SW480 (cell line): ENCODE measurements around the gene SAMD14.

Experiments
- DNase-seq: peaks from one replicate; pipeline ENCODE4 v3.0.0-alpha.2; 2016; ENCODE audit warnings: low spot score

Gene SAMD14

DNA sequence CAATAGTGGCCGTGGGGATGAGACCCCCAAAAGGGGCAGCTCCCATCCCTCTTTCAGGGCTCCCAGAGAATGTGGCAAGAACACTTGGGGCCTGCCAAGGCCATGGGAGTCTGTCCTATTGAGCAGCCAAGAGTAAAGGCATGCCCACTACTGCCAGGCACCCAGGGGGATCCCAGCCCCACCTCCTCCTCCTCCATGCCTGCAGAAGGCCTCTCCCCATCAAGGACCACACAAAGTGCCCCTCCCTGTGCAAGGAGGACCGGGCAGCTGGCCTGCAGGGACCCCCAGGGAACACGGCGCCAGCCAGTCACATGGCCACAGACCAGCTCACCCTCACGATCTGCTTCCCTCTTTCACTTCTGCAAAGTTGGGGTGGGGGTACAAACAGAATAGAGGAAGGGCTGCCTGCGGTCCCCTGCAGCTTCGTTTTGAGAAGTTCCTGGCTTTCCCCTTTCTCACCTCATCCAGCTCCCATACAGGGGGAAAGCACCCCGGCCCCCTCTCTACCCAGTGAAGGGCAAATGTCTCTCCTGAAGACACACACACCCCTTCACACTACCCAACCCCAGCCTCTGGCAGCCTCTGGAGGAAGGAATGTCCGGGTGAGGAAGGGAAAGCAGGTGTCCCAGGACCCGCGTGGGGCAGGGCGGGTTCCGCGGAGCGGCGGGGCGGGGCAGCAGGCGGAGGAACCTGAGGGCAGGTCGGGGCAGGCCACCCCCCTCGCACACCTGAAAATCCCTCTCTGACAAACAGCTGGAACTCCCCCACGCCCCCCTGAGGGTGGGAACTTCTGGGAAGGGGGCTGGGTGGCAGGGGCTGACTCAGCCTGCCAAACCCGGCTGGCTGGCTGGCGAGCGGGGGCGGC is 18.5 kb upstream of the SAMD14 start:
- peak; percentile 60 for DNase-seq

DNA sequence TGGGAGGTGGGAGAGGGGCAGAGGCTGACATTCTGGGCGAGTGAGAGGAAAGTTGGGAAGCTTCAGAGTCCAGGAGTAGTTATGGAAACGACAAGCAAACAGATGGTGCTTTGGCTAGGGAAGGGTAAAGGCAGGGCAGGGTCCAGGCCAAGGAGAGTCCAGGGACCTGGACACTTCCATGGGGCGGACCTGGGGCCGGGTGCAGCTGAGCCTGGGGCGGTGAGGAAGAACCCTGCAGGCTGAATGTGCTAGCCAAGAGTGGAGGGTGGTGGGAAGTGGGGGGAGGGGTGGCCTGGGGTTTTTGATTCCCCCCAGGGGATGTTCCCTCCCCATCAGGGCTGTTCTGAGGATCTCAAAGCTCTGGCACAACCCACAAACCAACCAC is 17.9 kb upstream of the SAMD14 start:
- DNase-seq: no peak

DNA sequence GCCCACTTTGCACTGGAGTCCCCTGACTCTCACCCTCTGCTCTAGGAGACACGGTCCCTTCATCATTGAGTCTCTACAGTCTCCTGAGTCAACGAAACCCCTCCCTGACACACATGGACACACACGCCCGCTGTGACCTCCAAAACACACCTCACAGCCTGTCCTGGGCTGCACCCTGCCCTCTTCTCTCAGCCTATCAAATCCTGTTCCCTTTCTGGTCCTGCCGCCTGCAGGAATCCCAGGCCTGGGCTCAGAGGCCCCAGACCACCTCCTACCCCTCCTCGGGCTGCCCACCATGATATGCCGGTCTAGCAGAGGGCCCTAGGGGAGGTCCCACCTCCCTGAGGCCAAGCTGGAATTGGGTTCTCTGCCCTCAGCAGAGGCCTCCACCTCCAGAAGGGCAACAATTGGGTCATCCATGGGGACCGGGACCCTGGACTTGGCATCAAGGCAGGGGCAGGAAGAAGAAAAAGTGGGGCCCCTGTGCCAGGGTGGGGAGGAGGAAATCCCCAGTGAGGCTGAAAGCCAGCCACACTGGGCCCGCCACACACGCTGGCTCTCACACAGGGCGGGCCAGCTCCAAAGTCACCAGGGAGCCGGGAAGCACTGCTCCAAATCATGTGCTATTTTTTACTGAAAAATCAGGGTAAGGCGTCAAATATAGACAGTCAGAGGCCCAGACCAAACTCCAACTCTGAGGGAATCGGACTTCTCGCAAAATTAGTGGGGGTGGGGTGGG is 17.1 kb upstream of the SAMD14 start:
- DNase-seq: no peak

DNA sequence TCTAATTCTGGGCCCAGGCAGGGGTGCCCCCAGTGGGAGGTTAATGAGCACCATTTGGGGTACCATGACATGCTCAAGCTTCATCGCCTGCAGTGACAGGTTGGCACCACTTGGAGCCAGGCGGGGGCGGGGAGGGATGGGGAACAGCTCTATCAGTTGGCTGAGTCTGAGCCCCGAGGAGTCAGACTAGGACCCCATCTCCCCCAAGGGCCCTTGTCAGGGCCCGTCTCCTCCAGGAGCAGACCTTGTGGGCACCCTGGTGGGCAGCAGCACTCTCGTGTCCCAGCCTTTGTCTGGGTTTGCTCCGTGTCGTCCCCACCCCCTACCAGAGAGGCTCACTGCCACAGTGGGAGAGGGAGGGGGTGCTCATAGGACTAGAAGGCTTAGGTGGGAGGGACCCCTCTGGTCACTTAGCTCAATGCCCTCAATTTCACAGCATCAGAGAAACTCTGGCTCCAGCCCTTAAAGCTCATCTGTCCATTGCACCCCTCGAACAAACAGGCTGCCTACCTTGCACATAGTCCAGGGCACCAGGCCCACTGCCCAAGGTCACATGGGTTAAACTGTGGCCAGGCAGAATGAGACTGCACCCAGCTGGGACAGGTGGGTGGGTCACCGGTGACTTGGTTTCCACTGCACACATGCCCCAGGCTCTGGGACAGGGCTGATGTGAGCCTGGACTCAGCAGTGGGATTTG is 16.4 kb upstream of the SAMD14 start:
- no peak for DNase-seq

DNA sequence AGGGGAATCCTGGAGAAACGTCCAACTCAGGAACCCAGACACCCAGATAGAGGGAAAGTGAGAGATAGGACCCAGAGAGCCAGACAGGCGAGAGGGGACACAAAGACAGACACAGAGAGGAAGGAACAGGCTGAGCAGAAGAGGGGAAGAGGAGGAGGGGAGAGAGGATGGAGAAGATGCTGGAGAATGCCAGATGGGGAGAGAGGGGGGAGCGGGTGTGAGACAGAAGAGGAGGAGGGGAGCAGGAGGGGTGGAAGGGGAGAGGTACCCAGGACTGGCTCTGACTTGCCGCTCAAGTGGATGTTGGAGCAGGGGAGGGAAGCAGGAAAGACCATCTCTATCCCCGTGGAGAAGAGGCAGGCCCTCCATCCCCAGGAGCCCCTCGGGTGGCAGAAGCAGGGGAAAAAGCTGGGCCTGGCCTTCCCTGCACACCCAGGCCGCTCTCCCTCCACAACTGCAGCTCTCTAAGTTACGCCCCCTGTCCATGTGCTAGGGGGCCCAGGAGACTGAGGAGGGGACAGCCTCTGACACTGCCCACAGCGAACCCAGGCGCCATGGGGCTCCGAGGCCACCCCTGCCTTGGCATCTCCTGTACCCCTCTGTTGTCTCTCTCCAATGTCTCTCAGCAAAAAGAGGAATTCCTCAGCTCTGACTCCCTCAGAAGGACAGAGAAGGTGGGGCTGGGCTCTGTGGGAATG is 15.7 kb upstream of the SAMD14 start:
- no peak for DNase-seq

DNA sequence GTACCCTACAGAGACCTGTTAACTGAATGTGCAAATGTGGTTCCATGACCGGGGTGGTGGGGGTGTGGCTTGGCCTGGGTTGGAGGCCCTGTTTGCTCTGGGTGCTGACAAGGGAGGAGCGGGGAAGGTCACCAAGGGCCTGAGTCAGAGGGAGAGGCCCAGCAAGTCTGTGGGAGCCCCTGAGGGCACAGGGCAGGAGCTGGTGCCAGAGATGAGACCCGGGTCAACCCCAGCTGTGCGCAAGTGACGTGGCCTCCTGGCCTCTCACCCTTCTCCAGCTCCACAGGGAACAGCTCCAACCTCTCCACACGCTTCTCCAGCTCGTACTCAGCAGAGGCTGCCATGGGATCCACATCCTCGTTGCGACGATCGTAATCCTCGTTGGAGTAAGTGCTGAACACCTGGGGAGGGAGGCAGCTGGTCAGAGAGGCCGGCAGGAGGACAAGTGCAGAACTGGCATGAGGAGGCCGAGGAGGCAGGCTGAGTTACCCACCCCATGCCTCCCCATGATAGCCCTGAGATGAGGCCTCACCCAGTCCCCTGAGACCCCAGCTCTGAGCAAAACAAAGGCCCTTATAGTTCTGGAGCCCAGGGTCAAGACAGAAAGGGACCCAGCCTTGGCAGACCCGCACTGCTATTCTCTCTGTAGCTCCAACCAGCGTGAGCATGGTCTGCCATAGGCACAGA is 15.0 kb upstream of the SAMD14 start:
- DNase-seq: no peak

DNA sequence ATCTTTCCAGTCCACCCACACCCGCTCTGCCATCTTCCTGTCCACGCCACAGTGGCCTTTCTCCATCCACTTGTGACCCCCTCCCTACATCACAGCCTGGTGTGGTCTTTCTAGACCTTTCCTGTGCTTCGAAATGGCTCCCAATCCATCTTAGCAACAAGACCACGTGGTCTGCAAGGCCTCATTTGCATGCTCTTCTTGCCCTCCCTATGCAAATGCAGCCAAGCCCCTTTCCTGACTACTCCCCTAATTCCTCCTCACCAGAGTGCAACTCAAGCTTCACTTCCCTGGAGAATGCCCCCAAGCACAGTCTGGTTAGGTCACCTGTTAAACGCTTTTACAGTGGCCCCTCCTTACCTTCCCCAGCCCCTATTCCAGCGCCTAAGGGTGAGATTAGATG is 14.4 kb upstream of the SAMD14 start:
- DNase-seq: peak; percentile 39

DNA sequence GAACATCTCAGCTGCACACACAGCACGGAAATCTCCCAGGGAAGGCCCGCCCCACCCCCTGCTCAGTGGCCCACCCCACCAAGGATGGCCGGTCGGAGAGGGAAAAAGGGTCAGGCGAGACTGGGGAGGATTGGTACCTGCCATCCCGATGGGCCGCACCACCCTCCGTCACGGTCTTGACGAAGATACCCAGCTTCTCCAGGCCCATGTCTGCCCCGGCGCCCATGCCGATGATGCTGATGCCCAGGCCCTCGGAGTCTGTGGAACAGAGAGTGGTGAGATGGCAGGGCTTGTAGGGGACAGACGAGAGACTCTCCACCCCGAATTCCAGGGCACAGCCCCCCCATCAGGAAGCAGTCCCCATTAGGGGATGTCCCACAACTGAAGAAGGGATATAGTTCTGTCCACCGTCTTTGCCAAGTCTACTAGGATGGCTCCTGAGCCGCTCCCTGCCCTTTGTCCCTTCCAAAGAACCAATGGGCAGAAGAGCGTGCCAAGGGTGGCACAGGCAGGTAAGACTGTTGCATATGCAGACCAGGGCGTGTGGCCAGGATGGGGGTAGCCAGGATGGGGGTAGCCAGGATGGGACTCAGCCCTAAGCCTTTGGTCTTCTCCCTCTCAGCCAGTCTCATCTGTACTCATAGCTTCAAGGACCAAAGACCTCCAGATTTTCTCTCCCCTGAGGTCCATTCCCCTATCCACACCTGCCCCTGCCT is 13.7 kb upstream of the SAMD14 start:
- DNase-seq: no peak

DNA sequence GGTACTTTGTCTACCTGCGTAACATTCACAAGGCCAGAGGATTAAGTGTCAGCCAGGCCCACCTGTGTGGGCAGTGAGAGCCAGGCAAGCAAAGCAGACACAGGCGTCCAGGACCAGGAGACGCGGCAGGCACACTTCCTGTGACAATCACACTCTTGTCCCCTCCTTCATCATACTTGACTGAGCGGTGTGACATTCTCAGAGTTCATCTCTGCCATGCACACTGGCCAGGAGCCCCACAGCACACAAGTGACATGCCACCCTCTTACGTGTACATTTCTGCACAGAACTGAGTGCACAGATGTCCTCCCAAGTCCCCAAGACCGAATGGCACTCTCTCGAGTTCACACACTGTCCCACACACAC is 11.8 kb upstream of the SAMD14 start:
- DNase-seq: no peak

DNA sequence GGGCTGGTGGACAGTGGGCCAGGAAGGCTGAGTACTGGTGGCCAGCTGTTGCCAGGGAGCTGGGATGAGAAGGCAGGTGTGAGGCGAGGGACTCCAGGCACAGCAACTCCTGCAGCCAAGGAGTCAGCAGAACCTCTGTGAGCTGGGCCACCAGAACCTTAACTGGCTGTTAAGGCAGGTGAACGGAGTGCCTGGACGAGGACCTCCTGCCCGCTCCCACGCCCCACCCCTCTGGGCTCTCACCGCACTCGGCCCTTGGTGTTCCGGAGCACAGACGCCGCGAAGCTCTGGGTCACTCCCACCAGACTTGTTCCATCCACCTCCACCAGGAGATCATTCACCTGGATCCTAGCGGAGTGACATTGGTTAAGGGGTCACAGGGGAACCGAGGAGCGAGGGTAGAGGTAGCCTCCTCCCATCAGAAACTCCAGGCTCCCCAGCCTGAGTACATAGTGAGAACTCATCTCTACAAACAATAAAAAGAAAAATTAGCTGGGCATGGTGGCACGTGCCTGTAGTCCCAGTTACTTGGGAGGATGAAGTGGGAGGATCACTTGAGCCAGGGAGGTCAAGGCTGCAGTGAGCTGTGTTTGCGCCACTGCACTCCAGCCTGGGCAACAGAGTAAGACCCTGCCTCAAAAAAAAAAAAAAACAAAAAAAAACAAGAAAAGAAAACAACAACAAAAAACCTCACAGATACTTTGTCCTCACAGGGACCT is 11.2 kb upstream of the SAMD14 start:
- no peak for DNase-seq

DNA sequence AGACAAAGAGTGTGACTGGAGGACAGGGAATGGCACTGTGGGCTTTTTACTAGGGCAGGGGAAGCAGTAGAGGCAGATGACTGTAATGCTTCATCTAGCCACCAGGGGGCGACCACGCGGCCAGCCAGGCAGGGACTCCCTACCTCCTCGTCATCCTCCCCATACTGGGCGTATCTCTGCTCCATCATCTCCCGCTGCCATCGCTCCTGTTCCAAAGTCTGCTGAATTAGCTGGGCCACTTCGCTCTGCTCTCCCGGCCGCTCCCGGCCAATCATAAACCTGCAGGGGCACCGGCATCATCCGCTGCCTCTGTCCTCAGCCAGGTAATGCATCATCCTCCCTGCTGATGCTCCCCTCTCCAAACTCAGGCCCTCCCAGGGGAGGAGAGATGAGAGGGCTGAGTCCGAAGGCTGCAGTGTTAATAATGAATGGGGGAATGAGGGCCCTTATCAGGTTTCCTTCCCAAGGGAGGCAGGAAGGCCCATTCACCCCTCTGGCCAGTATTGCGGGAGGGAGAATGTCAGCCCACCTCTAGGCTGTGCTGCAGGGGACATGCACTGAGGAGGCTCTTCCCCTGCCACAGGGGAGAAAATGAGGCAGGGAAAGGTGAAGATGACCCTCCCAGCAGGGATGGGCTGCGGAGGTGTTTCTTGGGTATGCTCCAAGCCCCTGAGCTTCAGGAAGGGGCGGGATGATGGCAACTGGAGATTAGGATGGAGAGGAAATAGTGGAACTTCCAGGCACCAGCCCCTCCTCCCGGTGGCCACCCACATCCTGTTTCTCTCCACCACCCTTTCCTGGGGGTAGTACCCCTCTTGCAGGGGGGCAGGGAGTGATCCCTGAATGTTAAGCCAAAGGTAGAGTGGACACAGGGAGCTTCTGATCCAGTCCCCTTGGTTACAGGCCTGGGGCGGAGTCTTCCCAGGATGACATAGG is 10.3 kb upstream of the SAMD14 start:
- DNase-seq: peak; percentile 77

DNA sequence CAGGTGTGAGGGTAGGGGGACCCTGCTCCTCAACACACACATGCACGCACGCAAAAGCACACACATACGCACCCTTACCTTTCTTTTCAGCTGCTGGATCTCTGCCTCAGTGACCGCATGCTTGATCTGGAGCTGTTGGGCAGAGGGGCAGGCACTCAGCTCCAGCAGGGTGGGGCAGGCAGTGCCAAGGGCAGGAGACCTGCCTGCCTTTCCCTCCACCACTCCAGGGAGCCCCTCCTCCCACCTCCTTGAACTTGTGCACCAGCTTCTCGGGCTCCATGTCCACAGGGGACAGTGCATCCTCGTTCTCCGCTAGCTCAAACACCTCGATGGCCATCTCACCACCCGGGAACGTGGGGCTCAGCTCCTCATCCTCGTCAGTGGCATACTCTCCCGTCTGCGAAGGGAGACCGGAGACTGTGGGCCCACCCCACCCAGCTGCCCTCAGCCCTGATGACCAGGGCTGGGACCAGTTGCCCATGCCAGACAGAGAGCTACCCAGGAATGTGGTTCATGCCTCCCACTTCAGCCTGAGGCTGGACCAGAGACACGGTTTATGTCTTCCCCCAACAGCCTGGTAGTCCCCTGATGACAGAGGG is 9.3 kb upstream of the SAMD14 start:
- no peak for DNase-seq

DNA sequence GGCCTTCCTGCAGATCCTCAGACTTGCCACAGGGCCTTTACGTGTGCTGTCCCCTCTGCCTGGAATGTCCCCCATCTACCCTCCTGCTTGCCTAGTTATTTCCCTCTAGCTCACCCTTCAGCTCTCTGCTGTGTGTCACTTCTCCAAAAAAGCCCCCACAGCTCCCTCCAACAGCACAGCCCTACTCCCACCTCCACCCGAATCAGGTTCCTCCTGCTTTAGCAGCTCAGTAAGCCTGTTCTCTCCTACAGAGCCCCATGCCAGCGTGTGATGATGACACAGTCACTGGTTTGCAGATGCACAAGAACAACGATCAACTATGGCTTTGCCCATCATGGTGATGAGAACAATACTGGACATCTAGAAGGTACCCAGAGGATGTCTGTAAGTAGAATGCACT is 7.1 kb upstream of the SAMD14 start:
- DNase-seq: no peak

DNA sequence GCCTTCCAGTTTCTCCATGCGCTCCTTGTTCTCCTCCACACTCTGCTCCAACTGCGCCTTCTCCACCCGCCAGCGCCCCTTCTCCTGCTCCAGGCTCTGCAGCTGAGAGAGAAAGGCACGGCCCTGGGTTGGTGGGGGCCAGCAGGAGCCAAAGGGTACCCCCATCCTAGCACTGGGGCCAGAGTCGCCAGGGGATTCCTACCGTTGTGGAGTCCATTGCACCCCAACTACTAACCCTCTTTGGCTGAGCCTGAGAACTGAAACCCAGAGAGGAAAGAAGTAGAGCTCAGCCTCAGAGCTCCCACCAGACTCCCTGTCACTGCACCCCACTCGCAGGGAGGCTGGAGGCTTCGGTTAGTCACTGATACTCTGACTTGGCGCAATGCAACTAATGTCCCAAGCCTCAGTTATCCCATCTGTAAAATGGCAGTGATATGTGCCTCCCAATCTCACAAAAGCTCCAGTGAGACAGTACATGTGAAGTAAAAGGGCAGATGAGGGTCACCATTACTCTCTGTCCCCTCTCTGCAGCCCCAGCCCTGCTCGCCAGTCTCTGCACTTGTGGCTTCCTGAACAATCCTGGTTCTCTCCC is 6.2 kb upstream of the SAMD14 start:
- DNase-seq: no peak

DNA sequence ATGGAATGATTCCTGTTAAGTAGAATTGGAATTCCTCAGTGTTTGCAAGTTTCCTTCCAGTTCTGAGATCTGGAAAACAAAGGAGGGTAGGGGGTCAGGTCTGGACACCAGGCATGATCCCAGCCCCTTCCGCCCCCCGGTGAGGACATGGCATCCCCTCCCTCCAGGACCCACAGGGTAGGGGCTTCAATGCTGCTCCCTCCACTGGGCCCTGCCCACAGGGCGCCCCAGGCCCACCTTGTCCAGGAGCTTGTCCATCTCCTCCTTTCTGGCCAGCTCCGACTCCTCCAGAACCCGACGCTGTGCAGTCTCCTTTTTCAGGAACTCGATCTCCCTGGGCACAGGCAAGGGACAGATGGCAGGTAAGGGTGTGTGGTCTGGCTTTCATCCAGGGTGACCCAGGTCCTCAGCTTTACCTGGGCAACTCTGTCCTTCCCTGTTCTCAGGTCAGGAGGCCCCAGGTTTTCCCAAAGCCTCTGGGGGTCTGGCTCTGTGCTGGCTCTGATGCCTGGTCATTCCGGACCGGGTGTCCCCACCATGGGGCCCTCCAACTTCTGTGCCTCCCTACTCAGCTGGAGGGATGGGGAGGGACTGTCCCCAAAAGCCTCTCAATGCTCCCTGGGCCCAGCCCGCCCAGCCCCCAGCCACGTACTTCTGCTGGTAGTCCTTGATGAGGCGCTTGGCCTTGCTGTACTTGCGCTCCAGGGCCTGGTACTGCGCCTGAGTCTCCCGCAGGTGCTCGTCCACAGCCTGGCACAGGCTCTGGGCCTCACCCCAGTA is 5.5 kb upstream of the SAMD14 start:
- DNase-seq: no peak

DNA sequence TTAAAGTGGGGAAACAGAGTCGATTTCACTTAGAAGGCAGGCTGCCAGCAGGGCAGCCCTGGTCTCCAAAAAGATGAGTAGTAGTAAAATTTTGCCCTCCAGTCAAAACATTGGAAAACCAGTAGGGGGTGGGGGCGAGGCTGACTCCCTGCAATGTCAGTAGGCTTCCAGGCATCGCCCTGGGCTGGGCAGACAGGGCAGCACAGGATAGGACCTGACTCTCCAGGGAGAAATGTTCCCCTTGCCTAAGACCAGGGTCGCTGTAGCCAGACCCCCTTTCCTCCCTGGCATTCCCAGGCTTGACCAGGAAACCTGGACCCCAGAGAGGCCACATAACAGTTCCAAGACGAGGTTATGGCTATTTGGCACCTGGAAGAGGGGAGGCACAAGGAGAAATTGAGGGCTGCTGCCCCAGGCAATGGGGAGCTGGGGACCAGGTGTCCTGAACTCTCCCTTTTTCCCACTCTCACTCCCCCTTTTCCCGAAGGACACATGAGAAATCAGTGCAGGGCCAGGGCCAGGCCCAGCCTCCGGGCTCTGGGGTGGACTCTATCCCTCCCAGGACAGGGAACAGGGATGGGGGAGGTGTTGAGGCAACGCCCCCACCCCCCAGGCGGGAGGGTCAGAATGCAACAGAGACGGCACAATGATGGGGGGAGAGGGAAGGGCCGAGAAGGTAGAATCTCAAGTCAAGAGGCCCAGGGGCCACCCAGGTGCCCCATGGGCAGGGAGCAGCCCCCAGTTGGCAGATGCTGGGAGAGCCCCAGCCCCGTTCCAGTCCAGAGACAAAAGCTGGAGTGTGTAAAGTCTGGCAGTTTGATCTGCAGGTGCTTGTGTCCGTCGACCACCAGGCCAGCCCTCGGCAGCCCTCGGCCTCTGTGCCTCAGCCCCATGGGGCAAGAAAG is 4.5 kb upstream of the SAMD14 start:
- no peak for DNase-seq

DNA sequence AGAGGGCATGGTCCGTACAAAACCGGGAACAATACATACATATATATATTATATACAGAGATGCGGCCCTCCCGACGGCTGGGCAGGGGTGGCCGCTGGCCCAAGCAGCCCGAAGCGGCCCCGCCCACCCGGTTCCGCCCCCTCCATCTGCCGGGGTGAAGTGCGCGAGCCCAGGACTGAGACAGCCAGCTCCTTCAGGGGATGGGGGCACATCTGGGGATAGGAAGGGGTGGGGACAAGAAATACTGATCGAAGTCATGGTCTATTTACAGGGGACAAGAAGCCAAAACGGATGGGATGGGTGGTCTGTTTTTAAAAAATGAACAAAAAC is 3.8 kb upstream of the SAMD14 start:
- DNase-seq: no peak
